ENCODE measurements around the gene MXRA5.

The MXRA5 gene

GRCh38 chrX:3340016-3340415 lies 6.4 kb downstream of the MXRA5 start:
- no peak for DNase-seq
- H3K9me3 ChIP-seq (ENCODE audit: control insufficient read depth, low read length), result no peaks in the 10 kb centered on the region
- no peaks in the 10 kb centered on the region for H3K36me3 ChIP-seq (ENCODE audit: control insufficient read depth, insufficient read depth, low read length)
- H3K4me1 ChIP-seq (ENCODE audit: control insufficient read depth, insufficient read depth, low read length, poor library complexity, severe bottlenecking), result no peaks in the 10 kb centered on the region
- H3K4me3 ChIP-seq (ENCODE audit: insufficient read depth, low read depth, low read length, poor library complexity, severe bottlenecking), result no peak overlapping the region
- no peaks in the 10 kb centered on the region for H3K27me3 ChIP-seq (replicated peaks; ENCODE audit: control insufficient read depth, insufficient read depth, low read length, poor library complexity, severe bottlenecking)
- H3K27ac ChIP-seq (ENCODE audit: insufficient read depth, low read length, poor library complexity, severe bottlenecking), result no peak overlapping the region

- no peak overlapping the region for H3K27ac ChIP-seq (ENCODE audit: insufficient read depth, low read length, poor library complexity, severe bottlenecking)
- H3K9me3 ChIP-seq (ENCODE audit: control insufficient read depth, low read length), result no peaks in the 10 kb centered on the region
- H3K36me3 ChIP-seq (ENCODE audit: control insufficient read depth, insufficient read depth, low read length), result no peaks in the 10 kb centered on the region
- no peak overlapping the region for H3K4me3 ChIP-seq (ENCODE audit: insufficient read depth, low read depth, low read length, poor library complexity, severe bottlenecking)
- H3K4me1 ChIP-seq (ENCODE audit: control insufficient read depth, insufficient read depth, low read length, poor library complexity, severe bottlenecking), result no peaks in the 10 kb centered on the region
- DNase-seq, result no peak
- no peaks in the 10 kb centered on the region for H3K27me3 ChIP-seq (replicated peaks; ENCODE audit: control insufficient read depth, insufficient read depth, low read length, poor library complexity, severe bottlenecking)
These were observed 19.8 kb downstream of the MXRA5 start for GRCh38 chrX:3326681-3327080.

DNA sequence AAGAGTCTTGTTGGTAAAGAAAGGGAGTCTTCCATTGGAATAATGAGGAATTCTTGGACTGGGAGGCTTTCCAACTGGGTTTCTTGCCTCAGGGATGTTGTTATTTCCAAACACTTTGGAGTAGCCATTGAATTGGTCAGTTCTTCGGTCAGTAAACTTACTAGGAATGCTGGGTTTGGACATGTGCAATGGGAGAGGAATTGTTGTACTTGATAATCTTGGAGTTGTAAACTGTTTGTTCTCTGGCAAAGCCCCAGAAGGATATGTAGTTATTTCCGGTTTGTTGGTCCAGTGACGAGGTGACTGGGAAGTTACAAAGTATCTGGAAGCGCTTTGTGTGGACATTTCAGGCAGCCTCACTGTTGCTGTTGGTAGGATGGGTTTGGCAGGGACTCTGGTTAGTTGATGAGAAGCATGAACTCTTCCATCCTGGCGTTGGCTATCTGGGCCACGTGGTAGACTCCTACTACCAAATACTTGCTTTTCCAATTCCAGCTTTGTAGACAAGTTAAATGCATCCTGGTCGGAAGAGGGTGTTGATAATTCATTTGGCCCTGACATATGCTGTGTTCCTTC lies 25.9 kb downstream of the MXRA5 start:
- Histone ChIP-seq H3K4me3 (ENCODE audit: insufficient read depth, low read depth, low read length, poor library complexity, severe bottlenecking) (no peak overlapping the region), H3K36me3 (ENCODE audit: control insufficient read depth, insufficient read depth, low read length) (no peaks in the 10 kb centered on the region), H3K9me3 (ENCODE audit: control insufficient read depth, low read length) (no peaks in the 10 kb centered on the region), H3K27ac (ENCODE audit: insufficient read depth, low read length, poor library complexity, severe bottlenecking) (no peak overlapping the region), H3K27me3 (replicated peaks; ENCODE audit: control insufficient read depth, insufficient read depth, low read length, poor library complexity, severe bottlenecking) (no peaks in the 10 kb centered on the region), H3K4me1 (ENCODE audit: control insufficient read depth, insufficient read depth, low read length, poor library complexity, severe bottlenecking) (no peaks in the 10 kb centered on the region)
- no peak for DNase-seq

DNA sequence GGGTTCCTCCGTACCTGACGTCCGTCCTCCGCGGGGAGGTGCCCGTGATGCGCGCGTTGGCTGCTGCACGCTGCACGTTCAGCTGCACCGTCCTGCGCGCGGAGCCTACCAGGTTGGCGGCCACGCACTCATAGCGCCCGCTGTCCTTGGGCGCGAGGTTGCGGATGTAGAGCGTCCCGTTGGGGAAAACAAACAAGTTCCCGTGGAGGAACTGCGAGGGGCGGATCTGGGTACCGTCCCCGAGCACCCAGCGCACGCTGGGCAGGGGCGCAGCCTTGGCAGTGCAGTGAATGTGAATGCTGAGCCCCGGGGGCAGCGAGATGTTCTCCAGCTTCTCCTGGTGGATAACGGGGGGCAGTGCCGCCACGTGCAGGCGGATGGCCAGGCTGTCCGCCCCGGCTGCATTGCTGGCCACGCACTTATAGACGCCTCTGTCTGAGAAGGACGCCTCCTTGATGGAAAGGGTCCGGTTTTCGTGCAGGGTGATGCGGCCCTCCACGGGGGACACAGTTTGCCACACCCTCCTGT lies 29.2 kb downstream of the MXRA5 start:
- H3K9me3 ChIP-seq (ENCODE audit: control insufficient read depth, low read length), result no peaks in the 10 kb centered on the region
- H3K4me3 ChIP-seq (ENCODE audit: insufficient read depth, low read depth, low read length, poor library complexity, severe bottlenecking), result no peak overlapping the region
- no peaks in the 10 kb centered on the region for H3K36me3 ChIP-seq (ENCODE audit: control insufficient read depth, insufficient read depth, low read length)
- H3K27ac ChIP-seq (ENCODE audit: insufficient read depth, low read length, poor library complexity, severe bottlenecking), result no peak overlapping the region
- no peaks in the 10 kb centered on the region for H3K4me1 ChIP-seq (ENCODE audit: control insufficient read depth, insufficient read depth, low read length, poor library complexity, severe bottlenecking)
- H3K27me3 ChIP-seq (replicated peaks; ENCODE audit: control insufficient read depth, insufficient read depth, low read length, poor library complexity, severe bottlenecking), result no peaks in the 10 kb centered on the region
- no peak for DNase-seq

DNA sequence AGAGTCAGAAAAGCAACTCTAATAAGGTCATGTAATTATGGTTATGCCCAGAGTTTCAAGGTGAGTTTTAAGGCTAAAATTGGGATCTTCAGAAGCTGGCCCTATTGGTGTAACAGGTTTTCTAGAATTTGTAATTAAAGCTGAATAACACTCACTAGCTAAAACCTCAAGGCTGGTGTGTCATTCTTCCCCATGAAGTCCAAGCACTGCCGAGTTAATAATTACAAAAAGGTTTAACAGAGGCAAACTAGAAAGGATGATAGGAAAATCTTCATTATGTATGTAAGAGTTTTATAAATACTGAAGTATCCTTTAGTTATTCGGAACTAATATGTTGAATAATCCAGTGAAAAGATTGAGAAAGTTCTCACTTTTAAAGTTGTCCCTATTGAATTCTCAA lies 34.3 kb downstream of the MXRA5 start:
- DNase-seq, result no peak
- Histone ChIP-seq H3K4me3 (ENCODE audit: insufficient read depth, low read depth, low read length, poor library complexity, severe bottlenecking) (no peak overlapping the region), H3K27me3 (replicated peaks; ENCODE audit: control insufficient read depth, insufficient read depth, low read length, poor library complexity, severe bottlenecking) (no peaks in the 10 kb centered on the region), H3K36me3 (ENCODE audit: control insufficient read depth, insufficient read depth, low read length) (no peaks in the 10 kb centered on the region), H3K4me1 (ENCODE audit: control insufficient read depth, insufficient read depth, low read length, poor library complexity, severe bottlenecking) (no peaks in the 10 kb centered on the region), H3K9me3 (ENCODE audit: control insufficient read depth, low read length) (no peaks in the 10 kb centered on the region), H3K27ac (ENCODE audit: insufficient read depth, low read length, poor library complexity, severe bottlenecking) (no peak overlapping the region)

GRCh38 chrX:3307881-3308280 lies 38.6 kb downstream of the MXRA5 start:
- no peaks in the 10 kb centered on the region for H3K9me3 ChIP-seq (ENCODE audit: control insufficient read depth, low read length)
- DNase-seq, result no peak
- H3K27ac ChIP-seq (ENCODE audit: insufficient read depth, low read length, poor library complexity, severe bottlenecking), result no peak overlapping the region
- H3K36me3 ChIP-seq (ENCODE audit: control insufficient read depth, insufficient read depth, low read length), result no peaks in the 10 kb centered on the region
- no peaks in the 10 kb centered on the region for H3K4me1 ChIP-seq (ENCODE audit: control insufficient read depth, insufficient read depth, low read length, poor library complexity, severe bottlenecking)
- no peak overlapping the region for H3K4me3 ChIP-seq (ENCODE audit: insufficient read depth, low read depth, low read length, poor library complexity, severe bottlenecking)
- no peaks in the 10 kb centered on the region for H3K27me3 ChIP-seq (replicated peaks; ENCODE audit: control insufficient read depth, insufficient read depth, low read length, poor library complexity, severe bottlenecking)

GRCh38 chrX:3299636-3300035 lies 46.8 kb downstream of the MXRA5 start:
- H3K9me3 ChIP-seq (ENCODE audit: control insufficient read depth, low read length), result no peaks in the 10 kb centered on the region
- H3K27me3 ChIP-seq (replicated peaks; ENCODE audit: control insufficient read depth, insufficient read depth, low read length, poor library complexity, severe bottlenecking), result no peaks in the 10 kb centered on the region
- no peak overlapping the region for H3K27ac ChIP-seq (ENCODE audit: insufficient read depth, low read length, poor library complexity, severe bottlenecking)
- no peak for DNase-seq
- no peaks in the 10 kb centered on the region for H3K36me3 ChIP-seq (ENCODE audit: control insufficient read depth, insufficient read depth, low read length)
- no peak overlapping the region for H3K4me3 ChIP-seq (ENCODE audit: insufficient read depth, low read depth, low read length, poor library complexity, severe bottlenecking)
- no peaks in the 10 kb centered on the region for H3K4me1 ChIP-seq (ENCODE audit: control insufficient read depth, insufficient read depth, low read length, poor library complexity, severe bottlenecking)

DNA sequence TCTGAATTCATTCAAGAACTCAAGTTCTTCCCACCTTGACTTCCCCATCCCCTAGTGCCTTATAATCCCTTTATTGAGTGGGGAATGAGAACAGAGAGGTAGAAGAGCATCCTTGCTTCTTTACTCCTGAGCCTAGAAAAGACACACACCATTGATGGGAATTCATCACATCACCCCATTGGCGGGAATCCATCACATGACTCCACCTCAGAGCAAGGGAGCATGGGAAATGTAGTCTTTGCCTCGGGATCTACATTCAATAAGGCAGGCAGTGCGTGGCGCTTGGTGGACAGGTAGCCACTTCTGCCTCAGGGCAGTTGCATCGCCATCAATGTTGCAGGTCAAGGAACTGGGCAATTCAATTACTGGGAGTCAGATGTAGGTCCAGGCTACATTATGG lies 50.7 kb downstream of the MXRA5 start:
- no peak overlapping the region for H3K27ac ChIP-seq (ENCODE audit: insufficient read depth, low read length, poor library complexity, severe bottlenecking)
- H3K27me3 ChIP-seq (replicated peaks; ENCODE audit: control insufficient read depth, insufficient read depth, low read length, poor library complexity, severe bottlenecking), result no peaks in the 10 kb centered on the region
- DNase-seq, result no peak
- no peaks in the 10 kb centered on the region for H3K9me3 ChIP-seq (ENCODE audit: control insufficient read depth, low read length)
- H3K4me1 ChIP-seq (ENCODE audit: control insufficient read depth, insufficient read depth, low read length, poor library complexity, severe bottlenecking), result no peaks in the 10 kb centered on the region
- H3K36me3 ChIP-seq (ENCODE audit: control insufficient read depth, insufficient read depth, low read length), result no peaks in the 10 kb centered on the region
- no peak overlapping the region for H3K4me3 ChIP-seq (ENCODE audit: insufficient read depth, low read depth, low read length, poor library complexity, severe bottlenecking)

DNA sequence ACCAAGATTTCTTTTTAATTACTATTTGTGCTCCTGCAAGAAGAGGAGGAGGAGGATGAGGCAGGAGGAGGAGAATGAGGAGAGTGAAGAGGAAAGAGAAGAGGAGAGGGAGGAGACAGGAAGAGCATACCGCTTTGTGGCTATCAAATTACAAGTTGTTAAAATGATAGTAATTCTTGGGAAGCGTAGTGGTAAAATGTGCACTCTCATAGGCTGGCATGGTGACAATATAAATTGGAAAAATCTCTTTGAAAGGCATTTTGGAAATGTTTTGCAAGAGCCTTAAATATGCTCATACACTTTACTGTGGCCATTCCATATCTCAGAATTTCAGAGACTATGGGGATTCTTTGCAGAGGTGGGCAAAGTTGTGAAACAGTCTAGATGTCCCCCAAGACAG lies 53.2 kb downstream of the MXRA5 start:
- H3K27ac ChIP-seq (ENCODE audit: insufficient read depth, low read length, poor library complexity, severe bottlenecking), result no peak overlapping the region
- H3K27me3 ChIP-seq (replicated peaks; ENCODE audit: control insufficient read depth, insufficient read depth, low read length, poor library complexity, severe bottlenecking), result no peaks in the 10 kb centered on the region
- DNase-seq, result no peak
- no peaks in the 10 kb centered on the region for H3K36me3 ChIP-seq (ENCODE audit: control insufficient read depth, insufficient read depth, low read length)
- H3K4me1 ChIP-seq (ENCODE audit: control insufficient read depth, insufficient read depth, low read length, poor library complexity, severe bottlenecking), result no peaks in the 10 kb centered on the region
- H3K9me3 ChIP-seq (ENCODE audit: control insufficient read depth, low read length), result no peaks in the 10 kb centered on the region
- no peak overlapping the region for H3K4me3 ChIP-seq (ENCODE audit: insufficient read depth, low read depth, low read length, poor library complexity, severe bottlenecking)

GRCh38 chrX:3290561-3290960 lies 55.9 kb downstream of the MXRA5 start:
- no peaks in the 10 kb centered on the region for H3K4me1 ChIP-seq (ENCODE audit: control insufficient read depth, insufficient read depth, low read length, poor library complexity, severe bottlenecking)
- no peak for DNase-seq
- H3K4me3 ChIP-seq (ENCODE audit: insufficient read depth, low read depth, low read length, poor library complexity, severe bottlenecking), result no peak overlapping the region
- no peaks in the 10 kb centered on the region for H3K36me3 ChIP-seq (ENCODE audit: control insufficient read depth, insufficient read depth, low read length)
- H3K9me3 ChIP-seq (ENCODE audit: control insufficient read depth, low read length), result no peaks in the 10 kb centered on the region
- no peaks in the 10 kb centered on the region for H3K27me3 ChIP-seq (replicated peaks; ENCODE audit: control insufficient read depth, insufficient read depth, low read length, poor library complexity, severe bottlenecking)
- no peak overlapping the region for H3K27ac ChIP-seq (ENCODE audit: insufficient read depth, low read length, poor library complexity, severe bottlenecking)
